Sigmoid colon (tissue), 4 donors: ENCODE results near the gene ZPR1.
A peak's percentile ranks its signal among the peaks of the same experiment; 100 is the strongest.

ENCODE experiments used
- EP300 ChIP-seq, 4 donors: sonication (generic); formaldehyde crosslinking; IDR thresholded peaks; one replicate each; pipeline ENCODE4 v1.6.1; 2017; ENCODE audit warnings: antibody characterized with exemption in 4 of 4
- POLR2A ChIP-seq, 2 donors: fragments of 450-650 bp; IDR thresholded peaks; one replicate each; pipeline ENCODE4 v1.6.1; 2016; ENCODE audit warnings: antibody characterized with exemption in 2 of 2, mild to moderate bottlenecking in 2 of 2, moderate library complexity in 2 of 2
- POLR2AphosphoS5 ChIP-seq, 4 donors: sonication (generic); formaldehyde crosslinking; IDR thresholded peaks; one replicate each; pipeline ENCODE4 v1.6.1; 2017; ENCODE audit warnings: antibody characterized with exemption in 4 of 4
- TF ChIP-seq, protein P1 (sequence below), 4 experiments: fragments of 450-650 bp in 3 of 4; fragments of 200-600 bp in 1 of 4; IDR thresholded peaks; one replicate each; pipeline ENCODE4 v1.5.1; 2016 to 2019; ENCODE audit warnings: antibody characterized with exemption in 4 of 4, mild to moderate bottlenecking in 3 of 4, moderate library complexity in 2 of 4

DNA sequence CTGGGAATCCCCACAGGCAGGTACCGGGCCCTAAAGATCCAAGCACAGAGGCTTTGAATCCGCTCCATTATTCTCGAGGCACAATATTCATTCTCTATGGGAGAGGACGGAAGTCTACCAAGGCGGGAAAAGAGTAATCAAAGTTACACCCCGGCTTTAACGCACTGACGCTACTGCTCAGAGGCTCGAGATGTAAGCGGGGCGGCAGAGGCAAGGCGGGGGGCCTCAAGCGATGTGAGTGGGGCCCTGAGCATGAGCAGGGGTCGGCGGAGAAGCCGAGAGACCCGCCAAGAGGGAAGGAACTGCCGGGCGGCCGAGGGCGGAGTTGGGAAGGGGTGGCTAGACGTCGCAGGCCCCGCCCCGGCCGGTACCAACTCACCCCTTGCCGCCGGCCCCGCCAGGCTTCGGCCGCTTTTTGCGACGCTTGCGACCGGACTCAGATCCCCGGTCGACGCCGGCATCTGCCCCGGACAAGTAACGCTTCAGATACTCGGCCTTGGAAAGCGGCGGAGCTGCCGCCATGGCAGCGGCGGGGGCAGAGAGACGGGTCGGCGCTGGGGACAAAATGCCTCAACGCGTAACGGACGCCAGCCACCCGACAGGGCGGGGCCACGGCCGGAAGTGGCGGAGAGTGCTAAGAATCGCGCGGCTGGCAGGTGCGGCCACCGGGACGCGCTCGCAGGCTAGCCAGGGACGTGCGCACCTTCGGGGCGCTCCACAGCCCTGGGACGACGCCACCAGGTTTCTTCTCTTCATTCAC is 15.2 kb downstream of the ZPR1 start, which contains the start of gene BUD13:
- TF ChIP-seq POLR2AphosphoS5 (IDR thresholded peaks at IDR 0.05): peak; percentile 72 to 89 (median 86)
- TF ChIP-seq, protein P1, sequence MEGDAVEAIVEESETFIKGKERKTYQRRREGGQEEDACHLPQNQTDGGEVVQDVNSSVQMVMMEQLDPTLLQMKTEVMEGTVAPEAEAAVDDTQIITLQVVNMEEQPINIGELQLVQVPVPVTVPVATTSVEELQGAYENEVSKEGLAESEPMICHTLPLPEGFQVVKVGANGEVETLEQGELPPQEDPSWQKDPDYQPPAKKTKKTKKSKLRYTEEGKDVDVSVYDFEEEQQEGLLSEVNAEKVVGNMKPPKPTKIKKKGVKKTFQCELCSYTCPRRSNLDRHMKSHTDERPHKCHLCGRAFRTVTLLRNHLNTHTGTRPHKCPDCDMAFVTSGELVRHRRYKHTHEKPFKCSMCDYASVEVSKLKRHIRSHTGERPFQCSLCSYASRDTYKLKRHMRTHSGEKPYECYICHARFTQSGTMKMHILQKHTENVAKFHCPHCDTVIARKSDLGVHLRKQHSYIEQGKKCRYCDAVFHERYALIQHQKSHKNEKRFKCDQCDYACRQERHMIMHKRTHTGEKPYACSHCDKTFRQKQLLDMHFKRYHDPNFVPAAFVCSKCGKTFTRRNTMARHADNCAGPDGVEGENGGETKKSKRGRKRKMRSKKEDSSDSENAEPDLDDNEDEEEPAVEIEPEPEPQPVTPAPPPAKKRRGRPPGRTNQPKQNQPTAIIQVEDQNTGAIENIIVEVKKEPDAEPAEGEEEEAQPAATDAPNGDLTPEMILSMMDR (IDR thresholded peaks at IDR 0.05): no peak
- peak; percentile 47 to 58 for TF ChIP-seq POLR2A (IDR thresholded peaks at IDR 0.05)
- TF ChIP-seq EP300 (IDR thresholded peaks at IDR 0.05): peak in 1 of 4 donors; percentile 61
